Measurements from ENCODE around the gene SEMA4A.

DNA sequence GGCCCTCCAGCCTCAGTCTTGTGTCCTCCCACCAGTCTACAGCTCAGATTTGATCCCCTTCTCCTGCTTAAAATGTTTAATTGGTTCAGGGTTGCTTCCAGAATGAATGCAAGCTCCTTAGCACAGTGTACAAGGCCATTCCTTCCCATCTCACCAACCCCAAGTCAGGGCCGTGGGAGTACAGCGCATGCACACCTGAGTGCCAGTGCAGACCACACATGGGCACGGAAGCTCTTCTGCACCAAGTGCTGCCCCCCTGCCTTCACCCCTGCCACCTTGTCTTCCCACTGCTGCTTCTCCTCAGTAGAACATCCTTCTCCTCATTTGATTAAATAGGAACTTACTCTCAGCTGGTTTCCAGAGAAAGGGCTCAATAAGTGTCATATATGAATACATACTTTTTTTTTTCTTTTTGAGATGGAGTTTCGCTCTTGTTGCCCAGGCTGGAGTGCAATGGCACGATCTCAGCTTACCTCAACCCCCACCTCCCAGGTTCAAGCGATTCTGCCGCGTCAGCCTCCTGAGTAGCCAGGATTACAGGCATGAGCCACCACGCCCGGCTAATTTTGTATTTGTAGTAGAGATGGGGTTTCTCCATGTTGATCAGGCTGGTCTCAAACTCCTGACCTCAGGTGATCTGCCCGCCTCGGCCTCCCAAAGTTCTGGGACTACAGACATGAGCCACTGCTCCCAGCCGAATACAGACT is 68.8 kb downstream of the SEMA4A start:
- TF ChIP-seq POLR2A (IDR thresholded peaks at IDR 0.05): no peak
- TF ChIP-seq, protein P1, sequence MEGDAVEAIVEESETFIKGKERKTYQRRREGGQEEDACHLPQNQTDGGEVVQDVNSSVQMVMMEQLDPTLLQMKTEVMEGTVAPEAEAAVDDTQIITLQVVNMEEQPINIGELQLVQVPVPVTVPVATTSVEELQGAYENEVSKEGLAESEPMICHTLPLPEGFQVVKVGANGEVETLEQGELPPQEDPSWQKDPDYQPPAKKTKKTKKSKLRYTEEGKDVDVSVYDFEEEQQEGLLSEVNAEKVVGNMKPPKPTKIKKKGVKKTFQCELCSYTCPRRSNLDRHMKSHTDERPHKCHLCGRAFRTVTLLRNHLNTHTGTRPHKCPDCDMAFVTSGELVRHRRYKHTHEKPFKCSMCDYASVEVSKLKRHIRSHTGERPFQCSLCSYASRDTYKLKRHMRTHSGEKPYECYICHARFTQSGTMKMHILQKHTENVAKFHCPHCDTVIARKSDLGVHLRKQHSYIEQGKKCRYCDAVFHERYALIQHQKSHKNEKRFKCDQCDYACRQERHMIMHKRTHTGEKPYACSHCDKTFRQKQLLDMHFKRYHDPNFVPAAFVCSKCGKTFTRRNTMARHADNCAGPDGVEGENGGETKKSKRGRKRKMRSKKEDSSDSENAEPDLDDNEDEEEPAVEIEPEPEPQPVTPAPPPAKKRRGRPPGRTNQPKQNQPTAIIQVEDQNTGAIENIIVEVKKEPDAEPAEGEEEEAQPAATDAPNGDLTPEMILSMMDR (IDR thresholded peaks at IDR 0.05): no peak
- TF ChIP-seq EP300 (IDR thresholded peaks at IDR 0.05): no peak
